OCI-LY3 (cell line): ENCODE data around the gene ICOS.

Source experiments
- H2AFZ ChIP-seq: fragments of 200-600, 300-600 bp; shearing (Covaris generic); 2 replicates; pipeline ENCODE4 v1.6.0; 2014; ENCODE audit warnings: antibody characterized with exemption, low read depth, low read length
- H3K27ac ChIP-seq: fragments of 200-600, 300-600 bp; sonication (generic); 2 replicates; pipeline ENCODE4 v1.5.1; 2014; ENCODE audit warnings: mild to moderate bottlenecking, low read length, moderate library complexity, mixed read lengths
- H3K27me3 ChIP-seq: fragments of 200-600, 300-600 bp; sonication (generic); 2 replicates; pipeline ENCODE4 v1.6.1; 2014; ENCODE audit warnings: low read depth, low read length, mixed read lengths
- H3K36me3 ChIP-seq: fragments of 200-600, 300-600 bp; sonication (generic); replicated peaks from 2 replicates; pipeline ENCODE3; 2014; ENCODE audit warnings: low read depth, low read length, mixed read lengths
- H3K4me1 ChIP-seq: fragments of 300-600, 200-600 bp; sonication (generic); 2 replicates; pipeline ENCODE4 v1.6.1; 2014; ENCODE audit warnings: low read length, mixed read lengths
- H3K4me2 ChIP-seq: fragments of 200-600, 300-600 bp; sonication (generic); 2 replicates; pipeline ENCODE4 v1.6.1; 2014; ENCODE audit warnings: low read length, mixed read lengths
- H3K4me3 ChIP-seq: fragments of 300-600, 200-600 bp; sonication (generic); 2 replicates; pipeline ENCODE4 v1.5.1; 2014; ENCODE audit warnings: antibody characterized with exemption, mild to moderate bottlenecking, low read length, moderate library complexity
- H3K79me2 ChIP-seq: fragments of 300-600, 200-600 bp; shearing (Covaris generic); 2 replicates; pipeline ENCODE4 v1.6.1; 2014; ENCODE audit warnings: mild to moderate bottlenecking, low read length, mixed read lengths
- H3K9ac ChIP-seq: fragments of 300-600, 200-600 bp; shearing (Covaris generic); 2 replicates; pipeline ENCODE4 v1.6.0; 2014; ENCODE audit warnings: mild to moderate bottlenecking, low read length, moderate library complexity
- H3K9me3 ChIP-seq: fragments of 200-600, 300-600 bp; shearing (Covaris generic); 2 replicates; pipeline ENCODE4 v1.6.1; 2014; ENCODE audit warnings: low read length, mixed read lengths; ENCODE audit not compliant: insufficient read depth
- H4K20me1 ChIP-seq: fragments of 200-600, 300-600 bp; sonication (generic); 2 replicates; pipeline ENCODE4 v1.6.1; 2016; ENCODE audit warnings: low read length, mixed read lengths; ENCODE audit not compliant: insufficient read depth
- CTCF ChIP-seq: fragments of 200-600, 300-600 bp; sonication (generic); IDR thresholded peaks from 2 replicates; pipeline ENCODE4 v1.5.1; 2014; ENCODE audit warnings: antibody characterized with exemption, low read length, low read depth
- EZH2phosphoT487 ChIP-seq: fragments of 200-600 bp; shearing (Covaris generic); IDR thresholded peaks from 2 replicates; pipeline ENCODE4 v1.6.1; 2018; ENCODE audit warnings: antibody characterized with exemption, mixed run types, low read depth

ICOS gene

DNA sequence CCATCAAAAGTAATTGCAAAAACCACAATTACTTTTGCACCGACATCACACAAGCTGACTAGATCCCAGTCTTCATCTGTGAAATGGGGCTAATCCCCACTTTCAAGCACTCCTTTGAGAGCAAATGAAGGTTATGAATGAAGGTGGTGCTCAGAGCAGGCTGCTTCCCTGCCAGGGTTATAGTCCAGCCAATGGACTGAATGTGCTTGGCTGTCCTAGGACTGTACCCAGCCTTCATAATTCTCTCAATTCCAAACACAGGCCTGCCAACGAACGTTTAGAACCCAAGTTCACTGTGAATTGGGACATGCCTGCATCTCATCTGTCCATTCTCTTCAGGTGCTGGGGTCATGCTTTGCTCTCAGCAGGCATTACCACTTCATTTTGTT is 27.8 kb upstream of the ICOS start:
- H3K9ac ChIP-seq = peak overlapping the region; percentile 8; the same call in 1 of the 2 replicates
- H3K4me3 ChIP-seq = peak overlapping the region; percentile 70; the same call in 1 of the 2 replicates
- peaks cover 8% of the 10 kb centered on the region for H3K27me3 ChIP-seq
- no peaks in the 10 kb centered on the region for H3K79me2 ChIP-seq
- no peak overlapping the region for H2AFZ ChIP-seq
- peak overlapping the region; percentile 55 for H3K27ac ChIP-seq
- peaks cover 29% of the 10 kb centered on the region for H3K4me1 ChIP-seq
- H3K4me2 ChIP-seq = peak overlapping the region; percentile 79
- TF ChIP-seq CTCF (no peak), EZH2phosphoT487 (no peak)
- no peaks in the 10 kb centered on the region for H4K20me1 ChIP-seq
- H3K9me3 ChIP-seq = no peaks in the 10 kb centered on the region
- H3K36me3 ChIP-seq = no peaks in the 10 kb centered on the region

DNA sequence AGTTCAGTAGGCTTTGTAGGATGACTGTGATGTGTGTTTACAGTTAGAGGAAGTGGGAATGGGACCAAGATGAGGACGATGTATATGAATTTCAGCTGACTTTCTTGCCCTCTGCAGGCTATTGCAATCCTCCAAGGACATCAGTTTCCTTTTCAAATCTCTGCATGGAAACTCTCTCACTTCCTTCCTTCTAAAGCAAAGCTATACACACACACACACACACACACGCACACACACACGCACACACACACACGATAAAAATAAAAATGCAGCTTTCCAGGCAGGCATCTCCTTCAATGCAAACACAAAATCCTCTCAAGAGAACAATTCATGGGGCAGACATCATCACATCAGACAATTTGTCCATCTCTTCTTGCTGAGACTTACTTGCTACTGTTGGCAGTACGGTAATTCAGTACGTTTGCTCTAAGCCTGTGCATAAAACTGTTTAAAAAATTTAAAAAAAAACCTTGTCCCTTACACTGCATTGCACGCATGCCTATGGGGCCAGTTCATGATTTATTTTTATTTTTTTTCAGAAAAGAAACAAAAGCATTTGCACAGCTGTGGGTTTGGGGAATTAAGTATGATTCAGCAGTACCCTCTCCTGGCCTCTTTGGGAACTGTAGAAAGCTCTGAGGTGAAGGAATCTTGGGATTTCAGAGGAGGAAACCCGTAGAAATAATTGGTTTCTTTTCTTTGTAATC is 27.1 kb upstream of the ICOS start:
- Histone ChIP-seq H3K27me3 (peaks cover 13% of the 10 kb centered on the region), H3K4me2 (peak overlapping the region; percentile 79), H3K36me3 (no peaks in the 10 kb centered on the region), H3K79me2 (no peaks in the 10 kb centered on the region), H3K4me1 (peaks cover 35% of the 10 kb centered on the region), H3K27ac (peak overlapping the region; percentile 55), H3K9ac (peak overlapping the region; percentile 41), H2AFZ (no peak overlapping the region), H3K4me3 (peak overlapping the region; percentile 70), H4K20me1 (no peaks in the 10 kb centered on the region), H3K9me3 (no peaks in the 10 kb centered on the region)
- TF ChIP-seq EZH2phosphoT487 = no peak
- TF ChIP-seq CTCF = peak; percentile 87

- H3K27me3 ChIP-seq = peaks cover 13% of the 10 kb centered on the region
- peaks cover 41% of the 10 kb centered on the region for H3K4me1 ChIP-seq
- TF ChIP-seq CTCF = no peak
- TF ChIP-seq EZH2phosphoT487 = no peak
- H3K9ac ChIP-seq = peak overlapping the region; percentile 41
- H2AFZ ChIP-seq = no peak overlapping the region
- H3K27ac ChIP-seq = no peak overlapping the region
- H4K20me1 ChIP-seq = no peaks in the 10 kb centered on the region
- H3K4me2 ChIP-seq = peak overlapping the region; percentile 79
- no peaks in the 10 kb centered on the region for H3K9me3 ChIP-seq
- H3K79me2 ChIP-seq = no peaks in the 10 kb centered on the region
- H3K4me3 ChIP-seq = peak overlapping the region; percentile 70
- H3K36me3 ChIP-seq = no peaks in the 10 kb centered on the region
Measured at GRCh38 chr2:203909974-203910373, 26.6 kb upstream of the ICOS start.

- Histone ChIP-seq H3K9me3 (no peaks in the 10 kb centered on the region), H3K4me3 (peak overlapping the region; percentile 49), H2AFZ (0 out of 2 replicates have a peak overlapping the region, but pooled peaks have one; percentile 14), H3K9ac (no peak overlapping the region), H3K36me3 (no peaks in the 10 kb centered on the region), H3K27me3 (peaks cover 13% of the 10 kb centered on the region), H3K79me2 (no peaks in the 10 kb centered on the region), H4K20me1 (no peaks in the 10 kb centered on the region), H3K4me2 (peak overlapping the region; percentile 79), H3K4me1 (peaks cover 33% of the 10 kb centered on the region), H3K27ac (no peak overlapping the region)
- no peak for TF ChIP-seq EZH2phosphoT487
- TF ChIP-seq CTCF = no peak
Measured at GRCh38 chr2:203913947-203914346, 22.6 kb upstream of the ICOS start.
